GM12891 (cell line): ENCODE data around the gene FBF1.

Experiments used
- PAX5 ChIP-seq: IDR thresholded peaks from 2 replicates; pipeline ENCODE4 v1.6.1; 2011; ENCODE audit warnings: low read length, moderate library complexity, mild to moderate bottlenecking; ENCODE audit not compliant: insufficient read depth, severe bottlenecking
- POLR2A ChIP-seq: IDR thresholded peaks from 2 replicates; pipeline ENCODE4 v1.6.1; 2011; ENCODE audit warnings: low read depth, low read length, control low read depth
- POLR2AphosphoS5 ChIP-seq: IDR thresholded peaks from 2 replicates; pipeline ENCODE4 v1.6.1; 2011; ENCODE audit warnings: low read depth, low read length, control low read depth
- POU2F2 ChIP-seq: IDR thresholded peaks from 2 replicates; pipeline ENCODE4 v1.6.1; 2011; ENCODE audit warnings: low read depth, mild to moderate bottlenecking, control low read depth, low read length, moderate library complexity
- SPI1 ChIP-seq: IDR thresholded peaks from 2 replicates; pipeline ENCODE4 v1.6.1; 2011; ENCODE audit warnings: low read depth, low read length, control low read depth
- TAF1 ChIP-seq: IDR thresholded peaks from 2 replicates; pipeline ENCODE4 v1.6.1; 2011; ENCODE audit warnings: low read depth, low read length, control low read depth

- TF ChIP-seq POLR2A (no peak), POLR2AphosphoS5 (no peak), TAF1 (no peak), SPI1 (no peak), POU2F2 (no peak), PAX5 (no peak)
Measured at GRCh38 chr17:75895370-75896155, 45.3 kb downstream of the FBF1 start.
